GM12874 (cell line): ENCODE measurements around the gene CRYBB3.

Experiments used
- CTCF ChIP-seq: IDR thresholded peaks from 2 replicates; pipeline ENCODE4 v1.5.1; 2011; ENCODE audit warnings: low read depth, mild to moderate bottlenecking, control low read depth, low read length, moderate library complexity; ENCODE audit not compliant: insufficient read depth

The CRYBB3 gene

GRCh38 chr22:25161017-25161915 is 38.4 kb upstream of the CRYBB3 start:
- TF ChIP-seq CTCF, result no peak

- TF ChIP-seq CTCF, result no peak
Observed at GRCh38 chr22:25161916-25162530, 37.6 kb upstream of the CRYBB3 start.

- no peak for TF ChIP-seq CTCF
Observed at GRCh38 chr22:25162561-25162960, 37.1 kb upstream of the CRYBB3 start.

- no peak for TF ChIP-seq CTCF
Observed at GRCh38 chr22:25165785-25166184, 33.9 kb upstream of the CRYBB3 start.

GRCh38 chr22:25166266-25167040 is 33.2 kb upstream of the CRYBB3 start:
- TF ChIP-seq CTCF, result no peak

GRCh38 chr22:25167082-25167481 is 32.6 kb upstream of the CRYBB3 start:
- TF ChIP-seq CTCF, result no peak
